Measurements from ENCODE around the gene ATP11A. TPM values are rescaled to one million over a fixed set of nuclear protein-coding genes. Genes with fewer than 3 reads are reported as not detected.
A peak's percentile ranks its signal among the peaks of the same experiment; 100 is the strongest.

Gene ATP11A
- total RNA-seq, 1 donor from 2014 or later = 211 TPM

DNA sequence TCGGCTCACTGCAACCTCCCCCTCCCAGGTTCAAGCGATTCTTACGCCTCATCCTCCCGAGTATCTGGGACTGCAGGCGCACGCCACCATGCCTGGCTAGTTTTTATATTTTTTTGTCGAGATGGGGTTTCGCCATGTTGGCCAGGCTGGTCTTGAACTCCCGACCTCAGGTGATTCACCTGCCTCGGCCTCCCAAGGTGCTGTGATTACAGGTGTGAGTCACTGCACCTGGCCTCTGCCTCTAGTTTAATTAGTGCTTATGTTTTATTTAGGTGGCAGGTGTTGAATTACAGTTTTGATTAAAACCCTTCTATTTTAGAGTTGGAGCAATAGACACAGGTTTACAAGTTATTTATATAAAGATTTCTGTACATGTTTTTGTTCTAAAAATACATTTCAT lies 42.8 kb downstream of the ATP11A start:
- H3K36me3 Mint-ChIP-seq (ENCODE audit: low read depth, unreplicated experiment) = peaks cover 14% of the 10 kb centered on the region
- no peak overlapping the region for H3K4me3 Mint-ChIP-seq (ENCODE audit: unreplicated experiment)
- peaks cover 6% of the 10 kb centered on the region for H3K27me3 Mint-ChIP-seq (ENCODE audit: unreplicated experiment)
- no peak for DNase-seq (ENCODE audit: low spot score)
- no peak for TF ChIP-seq CTCF (IDR thresholded peaks at IDR 0.05; ENCODE audit: unreplicated experiment)
- peaks cover 41% of the 10 kb centered on the region for H3K4me1 Mint-ChIP-seq (ENCODE audit: unreplicated experiment)
- no peaks in the 10 kb centered on the region for H3K9me3 Mint-ChIP-seq (ENCODE audit: unreplicated experiment)
- H3K27ac Mint-ChIP-seq (ENCODE audit: unreplicated experiment) = no peak overlapping the region

- no peaks in the 10 kb centered on the region for H3K9me3 Mint-ChIP-seq (ENCODE audit: unreplicated experiment)
- H3K36me3 Mint-ChIP-seq (ENCODE audit: low read depth, unreplicated experiment) = peaks cover 14% of the 10 kb centered on the region
- no peak for TF ChIP-seq CTCF (IDR thresholded peaks at IDR 0.05; ENCODE audit: unreplicated experiment)
- H3K4me1 Mint-ChIP-seq (ENCODE audit: unreplicated experiment) = peaks cover 41% of the 10 kb centered on the region
- no peak for DNase-seq (ENCODE audit: low spot score)
- H3K27ac Mint-ChIP-seq (ENCODE audit: unreplicated experiment) = no peak overlapping the region
- H3K27me3 Mint-ChIP-seq (ENCODE audit: unreplicated experiment) = peaks cover 6% of the 10 kb centered on the region
- H3K4me3 Mint-ChIP-seq (ENCODE audit: unreplicated experiment) = no peak overlapping the region
Observed at GRCh38 chr13:112733112-112733511, 43.3 kb downstream of the ATP11A start.

- H3K4me1 Mint-ChIP-seq (ENCODE audit: unreplicated experiment) = peaks cover 41% of the 10 kb centered on the region
- TF ChIP-seq CTCF (IDR thresholded peaks at IDR 0.05; ENCODE audit: unreplicated experiment) = no peak
- H3K27me3 Mint-ChIP-seq (ENCODE audit: unreplicated experiment) = peaks cover 6% of the 10 kb centered on the region
- no peaks in the 10 kb centered on the region for H3K9me3 Mint-ChIP-seq (ENCODE audit: unreplicated experiment)
- H3K36me3 Mint-ChIP-seq (ENCODE audit: low read depth, unreplicated experiment) = peaks cover 15% of the 10 kb centered on the region
- H3K27ac Mint-ChIP-seq (ENCODE audit: unreplicated experiment) = no peak overlapping the region
- no peak for DNase-seq (ENCODE audit: low spot score)
- no peak overlapping the region for H3K4me3 Mint-ChIP-seq (ENCODE audit: unreplicated experiment)
Observed at GRCh38 chr13:112733661-112734379, 44.0 kb downstream of the ATP11A start.

GRCh38 chr13:112734696-112735547 lies 45.1 kb downstream of the ATP11A start:
- peaks cover 21% of the 10 kb centered on the region for H3K36me3 Mint-ChIP-seq (ENCODE audit: low read depth, unreplicated experiment)
- TF ChIP-seq CTCF (IDR thresholded peaks at IDR 0.05; ENCODE audit: unreplicated experiment) = no peak
- H3K27me3 Mint-ChIP-seq (ENCODE audit: unreplicated experiment) = peaks cover 6% of the 10 kb centered on the region
- H3K9me3 Mint-ChIP-seq (ENCODE audit: unreplicated experiment) = no peaks in the 10 kb centered on the region
- peak overlapping the region; percentile 82 for H3K27ac Mint-ChIP-seq (ENCODE audit: unreplicated experiment)
- no peak for DNase-seq (ENCODE audit: low spot score)
- H3K4me3 Mint-ChIP-seq (ENCODE audit: unreplicated experiment) = no peak overlapping the region
- H3K4me1 Mint-ChIP-seq (ENCODE audit: unreplicated experiment) = peaks cover 50% of the 10 kb centered on the region

- DNase-seq (ENCODE audit: low spot score) = no peak
- H3K27ac Mint-ChIP-seq (ENCODE audit: unreplicated experiment) = no peak overlapping the region
- no peak overlapping the region for H3K4me3 Mint-ChIP-seq (ENCODE audit: unreplicated experiment)
- peaks cover 21% of the 10 kb centered on the region for H3K36me3 Mint-ChIP-seq (ENCODE audit: low read depth, unreplicated experiment)
- no peak for TF ChIP-seq CTCF (IDR thresholded peaks at IDR 0.05; ENCODE audit: unreplicated experiment)
- no peaks in the 10 kb centered on the region for H3K9me3 Mint-ChIP-seq (ENCODE audit: unreplicated experiment)
- H3K27me3 Mint-ChIP-seq (ENCODE audit: unreplicated experiment) = peaks cover 6% of the 10 kb centered on the region
- peaks cover 56% of the 10 kb centered on the region for H3K4me1 Mint-ChIP-seq (ENCODE audit: unreplicated experiment)
Observed at GRCh38 chr13:112735791-112736190, 46.0 kb downstream of the ATP11A start.

Data from endothelial cell (in vitro differentiated cells).